ENCODE measurements around the gene C3orf70.
A peak's percentile ranks its signal among the peaks of the same experiment; 100 is the strongest.

C3orf70 gene

DNA sequence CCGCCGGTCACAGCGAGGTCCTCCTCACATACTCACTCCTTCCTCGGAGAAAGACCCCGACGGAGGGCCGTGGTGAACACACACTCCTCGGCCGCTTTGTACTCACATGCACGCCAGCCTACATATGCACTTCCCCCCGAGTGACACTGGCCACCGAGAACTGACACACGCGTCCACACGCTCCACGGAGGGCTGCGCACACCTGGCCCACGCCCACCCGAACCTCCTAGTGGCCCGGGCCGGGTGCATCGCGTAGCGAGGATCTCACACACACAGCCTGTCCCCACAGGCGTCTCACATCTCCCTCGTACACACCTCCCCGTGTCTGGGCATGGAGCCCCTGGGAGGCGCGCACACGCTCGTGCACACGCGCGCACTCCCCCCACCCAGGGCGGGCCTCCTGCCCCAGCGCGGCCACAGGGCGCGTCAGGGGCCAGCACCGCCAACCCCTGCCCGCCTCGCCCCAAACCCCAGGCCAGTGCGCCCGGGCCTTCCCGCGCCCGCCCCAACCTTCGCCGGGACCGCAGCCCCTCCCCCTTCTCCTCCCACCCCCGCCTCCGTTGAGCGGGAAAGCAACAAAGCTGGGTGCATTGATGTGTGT lies 411 bp upstream of the C3orf70 start:
- Histone ChIP-seq H3K36me3 (no peaks in the 10 kb centered on the region), H3K4me3 (peak overlapping the region; percentile 67), H3K27me3 (peaks cover 48% of the 10 kb centered on the region), H3K27ac (no peak overlapping the region), H3K9ac (peak overlapping the region; percentile 27; the same call in 1 of the 2 replicates), H3K9me3 (no peaks in the 10 kb centered on the region), H4K20me1 (no peaks in the 10 kb centered on the region), H3K4me2 (peak overlapping the region; percentile 90), H3K4me1 (peaks cover 18% of the 10 kb centered on the region)
- TF ChIP-seq Cebpa-rat (IDR thresholded peaks at IDR 0.05) = no peak

DNA sequence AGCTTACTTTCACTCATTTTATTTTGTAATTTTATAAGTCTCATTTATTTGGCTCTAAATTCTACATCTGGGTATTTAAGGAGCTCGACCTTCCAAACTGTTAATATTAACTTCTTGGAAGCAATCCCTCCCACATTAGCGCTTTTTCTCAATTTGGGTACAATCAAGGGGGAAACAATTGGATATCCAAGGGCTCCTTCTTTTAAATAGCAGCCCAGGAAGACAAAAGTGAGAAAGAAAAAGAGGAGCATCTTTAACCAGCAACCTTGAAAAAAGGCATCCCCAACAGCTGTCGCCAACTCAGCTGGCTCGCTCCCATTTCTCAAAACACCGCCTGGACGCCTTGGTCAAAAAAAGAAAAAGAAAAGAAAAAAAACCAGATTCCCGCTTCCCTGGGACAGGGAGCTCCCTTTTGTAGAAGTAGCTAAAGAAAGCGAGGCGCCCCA lies 873 bp downstream of the C3orf70 start:
- Histone ChIP-seq H3K27ac (no peak overlapping the region), H3K4me3 (peak overlapping the region; percentile 67), H4K20me1 (no peaks in the 10 kb centered on the region), H3K27me3 (peaks cover 48% of the 10 kb centered on the region), H3K9me3 (no peaks in the 10 kb centered on the region), H3K4me1 (peaks cover 18% of the 10 kb centered on the region), H3K4me2 (peak overlapping the region; percentile 90), H3K36me3 (no peaks in the 10 kb centered on the region), H3K9ac (peak overlapping the region; percentile 27; the same call in 1 of the 2 replicates)
- no peak for TF ChIP-seq Cebpa-rat (IDR thresholded peaks at IDR 0.05)

DNA sequence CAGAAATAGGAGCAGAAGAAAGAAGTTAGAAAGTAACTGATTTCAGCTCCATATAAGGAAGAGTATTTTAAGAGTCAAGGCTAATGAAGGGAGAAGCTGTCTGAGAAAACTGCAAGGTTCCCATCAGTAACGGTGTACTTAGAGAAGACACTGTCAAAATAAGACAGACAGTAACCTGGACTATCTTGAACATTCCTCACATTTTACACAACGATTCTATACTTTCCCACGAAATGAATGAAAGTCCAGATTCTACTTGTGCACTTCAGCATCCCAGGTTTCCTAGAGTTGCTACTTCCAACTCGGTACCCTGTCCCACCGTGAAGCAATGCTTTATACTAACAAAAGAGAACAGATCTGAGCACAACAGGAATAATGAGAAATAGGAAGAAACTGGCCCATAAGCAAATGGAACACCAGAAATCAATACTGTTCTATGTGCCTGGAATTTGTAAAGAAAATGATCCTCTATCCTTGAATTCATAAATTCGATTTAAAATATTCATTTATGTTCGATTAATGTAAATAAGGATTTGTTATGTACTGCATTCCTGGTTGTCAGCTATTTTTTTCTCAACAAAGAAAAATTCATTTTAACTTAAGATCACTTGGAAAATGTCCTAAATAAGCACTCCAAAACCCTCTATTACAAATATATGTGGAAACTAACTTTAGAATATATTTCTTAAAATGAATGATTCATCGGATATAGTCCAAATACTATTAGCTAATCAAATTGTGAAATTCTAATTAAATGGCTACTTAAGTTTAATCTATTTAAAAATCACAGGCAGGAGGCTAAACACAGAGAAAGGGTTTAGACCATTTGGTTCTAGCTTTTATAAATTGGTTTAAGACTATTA lies 1.5 kb downstream of the C3orf70 start:
- peaks cover 18% of the 10 kb centered on the region for H3K4me1 ChIP-seq
- no peak overlapping the region for H3K9ac ChIP-seq
- H3K4me3 ChIP-seq = peak overlapping the region; percentile 67; the same call in 1 of the 2 replicates
- TF ChIP-seq Cebpa-rat (IDR thresholded peaks at IDR 0.05) = no peak
- peaks cover 48% of the 10 kb centered on the region for H3K27me3 ChIP-seq
- H3K27ac ChIP-seq = no peak overlapping the region
- no peaks in the 10 kb centered on the region for H3K9me3 ChIP-seq
- H4K20me1 ChIP-seq = no peaks in the 10 kb centered on the region
- no peaks in the 10 kb centered on the region for H3K36me3 ChIP-seq
- H3K4me2 ChIP-seq = peak overlapping the region; percentile 90

DNA sequence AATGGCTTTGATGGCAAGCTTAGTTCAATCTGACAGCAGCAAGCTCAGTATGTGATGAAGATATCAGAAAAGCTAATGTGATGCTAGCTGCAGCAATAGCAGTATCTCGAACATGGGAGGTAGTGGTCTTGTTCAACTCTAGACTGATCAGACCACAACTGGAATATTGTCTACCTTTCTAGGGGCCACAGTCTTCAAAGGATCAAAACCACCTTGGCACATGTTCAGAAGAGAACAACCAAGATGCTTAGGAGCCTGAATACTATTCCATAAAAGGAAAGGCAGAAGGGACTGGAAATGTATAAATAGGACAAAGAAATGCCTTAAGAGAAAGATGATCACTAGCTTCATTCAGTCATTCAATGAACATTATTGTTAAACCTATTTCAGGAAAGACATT lies 2.3 kb downstream of the C3orf70 start:
- no peak overlapping the region for H3K27ac ChIP-seq
- no peak overlapping the region for H3K4me3 ChIP-seq
- H3K27me3 ChIP-seq = peaks cover 48% of the 10 kb centered on the region
- no peaks in the 10 kb centered on the region for H3K9me3 ChIP-seq
- no peak for TF ChIP-seq Cebpa-rat (IDR thresholded peaks at IDR 0.05)
- H3K36me3 ChIP-seq = no peaks in the 10 kb centered on the region
- no peaks in the 10 kb centered on the region for H4K20me1 ChIP-seq
- H3K4me2 ChIP-seq = no peak overlapping the region
- H3K4me1 ChIP-seq = peaks cover 18% of the 10 kb centered on the region
- H3K9ac ChIP-seq = no peak overlapping the region

DNA sequence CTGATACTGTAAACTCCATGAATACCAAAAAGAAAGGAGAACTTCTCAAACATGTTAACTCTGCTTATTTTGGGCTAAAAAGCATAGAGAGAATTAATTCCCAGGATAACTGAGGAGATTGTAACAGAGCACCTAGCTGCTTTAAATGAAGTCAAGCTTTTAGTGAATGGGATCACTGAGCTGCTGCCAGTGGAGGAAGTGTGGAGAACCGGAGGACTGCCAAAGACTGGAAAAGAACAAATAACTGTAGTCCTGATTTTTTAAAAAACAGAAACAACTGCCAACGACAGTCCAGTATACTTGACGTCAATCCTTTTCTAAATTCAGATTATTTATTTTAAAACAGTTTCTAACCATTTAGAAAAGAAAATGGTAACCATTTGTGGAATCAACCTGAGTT lies 3.3 kb downstream of the C3orf70 start:
- no peaks in the 10 kb centered on the region for H3K36me3 ChIP-seq
- H3K27ac ChIP-seq = no peak overlapping the region
- no peaks in the 10 kb centered on the region for H3K9me3 ChIP-seq
- H3K27me3 ChIP-seq = peaks cover 47% of the 10 kb centered on the region
- H3K4me3 ChIP-seq = no peak overlapping the region
- H3K4me2 ChIP-seq = no peak overlapping the region
- no peak overlapping the region for H3K9ac ChIP-seq
- TF ChIP-seq Cebpa-rat (IDR thresholded peaks at IDR 0.05) = no peak
- H4K20me1 ChIP-seq = no peaks in the 10 kb centered on the region
- H3K4me1 ChIP-seq = peaks cover 18% of the 10 kb centered on the region

DNA sequence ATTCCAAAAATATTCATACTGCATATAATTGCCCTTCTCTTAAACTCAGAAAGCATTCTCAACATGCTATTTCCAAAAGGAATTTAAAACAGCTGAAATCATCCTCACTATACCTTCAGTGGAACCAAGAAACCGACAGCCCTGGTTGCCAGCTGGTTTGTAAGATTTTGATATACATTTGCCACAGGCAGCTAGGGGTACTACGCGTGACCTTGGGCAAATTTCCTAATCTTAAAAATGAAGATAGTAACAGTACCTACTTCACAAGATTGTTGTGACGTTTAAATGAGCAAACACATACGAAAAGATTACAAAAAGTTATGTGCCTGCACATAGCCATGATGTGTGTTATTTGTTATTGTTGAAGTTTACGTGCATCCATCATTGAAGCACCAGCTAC lies 7.3 kb downstream of the C3orf70 start:
- Histone ChIP-seq H3K9me3 (no peaks in the 10 kb centered on the region), H3K4me1 (no peaks in the 10 kb centered on the region), H4K20me1 (no peaks in the 10 kb centered on the region), H3K4me2 (no peak overlapping the region), H3K4me3 (no peak overlapping the region), H3K27ac (no peak overlapping the region), H3K9ac (no peak overlapping the region), H3K36me3 (no peaks in the 10 kb centered on the region), H3K27me3 (peaks cover 6% of the 10 kb centered on the region)
- TF ChIP-seq Cebpa-rat (IDR thresholded peaks at IDR 0.05) = no peak

DNA sequence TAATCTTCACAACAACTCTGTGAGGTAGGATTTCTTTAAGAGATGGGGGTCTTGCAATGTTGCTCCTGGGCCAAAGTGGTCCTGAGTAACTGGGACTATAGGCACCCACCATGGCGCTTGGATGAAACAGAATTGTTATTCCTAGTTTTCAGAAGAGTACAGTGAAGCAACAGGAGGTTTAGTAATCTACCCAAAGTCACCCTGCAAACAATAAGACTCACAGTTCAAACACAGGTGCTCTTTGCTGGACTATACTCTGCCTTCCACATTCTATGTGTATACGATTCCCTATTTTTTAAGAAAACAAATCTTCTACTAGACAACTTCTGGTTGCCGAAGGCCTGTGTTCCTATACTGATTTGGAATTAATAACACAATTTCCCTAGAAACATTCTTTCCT lies 8.1 kb downstream of the C3orf70 start:
- Histone ChIP-seq H3K9me3 (no peaks in the 10 kb centered on the region), H3K27me3 (no peaks in the 10 kb centered on the region), H4K20me1 (no peaks in the 10 kb centered on the region), H3K4me3 (no peak overlapping the region), H3K36me3 (no peaks in the 10 kb centered on the region), H3K4me2 (no peak overlapping the region), H3K27ac (no peak overlapping the region), H3K9ac (no peak overlapping the region), H3K4me1 (no peaks in the 10 kb centered on the region)
- no peak for TF ChIP-seq Cebpa-rat (IDR thresholded peaks at IDR 0.05)

DNA sequence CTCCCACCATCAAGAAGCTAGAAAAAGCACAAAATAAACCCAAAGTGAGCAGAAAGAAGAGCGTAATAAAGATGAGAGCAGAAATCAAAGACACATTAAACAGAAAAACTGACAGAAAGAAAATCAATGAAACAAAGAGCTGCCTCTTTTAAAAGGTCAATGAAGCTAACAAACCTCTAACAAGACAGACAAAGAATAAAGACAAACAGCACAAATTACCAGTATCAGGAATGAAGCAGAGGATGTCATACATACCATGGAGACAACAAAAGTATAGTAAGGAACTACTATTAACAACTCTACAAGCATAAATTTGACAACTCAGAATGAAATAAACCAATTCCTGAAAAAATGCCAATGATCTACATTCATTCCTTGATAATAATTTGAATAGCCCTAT lies 15.0 kb downstream of the C3orf70 start:
- Histone ChIP-seq H3K9me3 (no peaks in the 10 kb centered on the region), H3K36me3 (no peaks in the 10 kb centered on the region), H3K4me3 (no peak overlapping the region), H3K27me3 (no peaks in the 10 kb centered on the region), H3K27ac (no peak overlapping the region), H3K9ac (no peak overlapping the region), H3K4me2 (no peak overlapping the region), H3K4me1 (no peaks in the 10 kb centered on the region), H4K20me1 (no peaks in the 10 kb centered on the region)
- no peak for TF ChIP-seq Cebpa-rat (IDR thresholded peaks at IDR 0.05)

DNA sequence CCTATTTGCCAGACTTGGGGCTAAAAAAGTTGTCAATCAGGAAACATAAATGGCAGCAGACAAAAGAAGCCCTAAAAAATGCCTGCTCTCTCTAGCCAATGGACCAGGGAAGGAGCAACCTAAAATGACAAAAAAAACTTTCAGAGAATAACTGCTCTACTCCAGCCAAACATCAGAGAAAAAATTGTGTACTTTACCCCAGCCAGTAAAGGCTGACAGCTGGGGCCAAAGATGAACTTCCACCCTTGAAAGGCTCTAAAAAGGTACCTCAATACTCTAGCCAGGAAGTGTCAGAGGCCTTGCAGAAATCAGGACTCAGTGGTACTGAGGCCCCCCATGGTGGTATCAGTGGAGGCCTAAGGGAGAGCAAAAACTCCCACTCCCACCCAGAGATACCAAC lies 18.4 kb downstream of the C3orf70 start:
- TF ChIP-seq Cebpa-rat (IDR thresholded peaks at IDR 0.05) = no peak

DNA sequence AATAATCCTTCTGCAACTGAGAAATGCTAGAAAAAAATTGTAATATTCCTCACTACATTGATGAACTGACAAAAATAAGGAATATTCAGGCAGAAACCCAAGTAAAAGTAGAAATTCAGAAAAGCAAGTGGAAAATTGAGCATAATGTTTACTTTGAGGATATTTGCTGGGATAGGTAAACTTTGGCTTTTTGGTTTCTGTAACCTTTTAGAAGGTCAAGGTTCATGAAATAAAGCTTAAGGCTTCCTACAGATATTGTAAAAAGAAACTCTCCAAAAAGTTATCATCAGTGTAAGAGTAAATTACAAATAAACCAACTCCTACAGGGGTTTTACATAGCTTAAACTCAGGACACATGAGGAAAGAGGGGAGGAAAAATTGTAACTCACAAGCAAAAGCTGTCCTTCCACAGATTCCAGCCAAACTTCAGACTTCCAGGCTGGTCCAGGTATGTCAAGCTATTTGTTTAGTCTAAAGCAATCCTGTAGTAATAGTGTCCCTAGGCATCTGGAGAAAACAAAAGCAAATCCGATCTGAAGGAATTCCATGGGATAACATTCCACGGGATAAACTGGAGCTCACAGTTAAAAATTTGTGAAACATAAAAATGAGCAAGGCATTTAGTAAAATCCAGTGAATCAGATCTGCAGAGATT lies 21.1 kb downstream of the C3orf70 start:
- Histone ChIP-seq H3K9ac (no peak overlapping the region), H3K27ac (no peak overlapping the region), H3K9me3 (no peaks in the 10 kb centered on the region), H3K27me3 (no peaks in the 10 kb centered on the region), H4K20me1 (no peaks in the 10 kb centered on the region), H3K4me2 (no peak overlapping the region), H3K4me3 (no peak overlapping the region), H3K4me1 (no peaks in the 10 kb centered on the region), H3K36me3 (no peaks in the 10 kb centered on the region)
- no peak for TF ChIP-seq Cebpa-rat (IDR thresholded peaks at IDR 0.05)

More for the DNA sequence above, 18.4 kb downstream of the C3orf70 start:
- Histone ChIP-seq H4K20me1 (no peaks in the 10 kb centered on the region), H3K9me3 (no peaks in the 10 kb centered on the region), H3K27me3 (no peaks in the 10 kb centered on the region), H3K27ac (no peak overlapping the region), H3K4me2 (no peak overlapping the region), H3K4me3 (no peak overlapping the region), H3K36me3 (no peaks in the 10 kb centered on the region), H3K4me1 (no peaks in the 10 kb centered on the region), H3K9ac (no peak overlapping the region)
